Keratinocyte (primary cell): Measurements from ENCODE around the gene MPZL1. TPM values are rescaled to one million over a fixed set of nuclear protein-coding genes. Genes with fewer than 3 reads are reported as not detected.

Experiments used
- DNase-seq: peaks from one replicate; pipeline ENCODE4 v3.0.0-alpha.2; 2011; ENCODE audit warnings: low read depth, missing footprints, low spot score
- FAIRE-seq: peaks from 2 replicates; lab custom pipeline; 2011; peaks lifted over from hg19 to GRCh38; lab: Jason Lieb, UNC
- H2AFZ ChIP-seq: 2 replicates; pipeline ENCODE4 v1.6.0; 2012; ENCODE audit warnings: low read length, control low read depth, inconsistent platforms; ENCODE audit not compliant: control insufficient read depth
- H3K27ac ChIP-seq: 2 replicates; pipeline ENCODE4 v1.5.1; 2011; ENCODE audit warnings: low read length; ENCODE audit not compliant: control insufficient read depth, insufficient read depth
- H3K27me3 ChIP-seq: 3 replicates; pipeline ENCODE4 v1.6.0; 2011; ENCODE audit warnings: low read length; ENCODE audit not compliant: control insufficient read depth, insufficient read depth; ENCODE audit errors: extremely low read depth
- H3K36me3 ChIP-seq, 2 experiments: 2 replicates in 1 of 2; 3 replicates in 1 of 2; pipeline ENCODE4 v1.5.1; 2011; ENCODE audit warnings: low read length in 2 of 2, mild to moderate bottlenecking in 1 of 2; ENCODE audit not compliant: control insufficient read depth in 2 of 2, insufficient read depth in 2 of 2; ENCODE audit errors: extremely low read depth in 1 of 2
- H3K4me1 ChIP-seq: 3 replicates; pipeline ENCODE4 v1.5.1; 2011; ENCODE audit warnings: low read length; ENCODE audit not compliant: control insufficient read depth, insufficient read depth; ENCODE audit errors: extremely low read depth
- H3K4me2 ChIP-seq: 3 replicates; pipeline ENCODE4 v1.6.0; 2011; ENCODE audit warnings: low read depth, low read length; ENCODE audit not compliant: control insufficient read depth, insufficient read depth; ENCODE audit errors: extremely low read depth
- H3K4me3 ChIP-seq, 3 experiments: fragments of 200-600 bp in 1 of 3; sonication (generic) in 1 of 3; 2 replicates in 2 of 3; 3 replicates in 1 of 3; pipeline ENCODE4 v1.5.1; 2011 to 2016; ENCODE audit warnings: low read length in 3 of 3, mild to moderate bottlenecking in 3 of 3, control low read depth in 2 of 3, inconsistent platforms in 1 of 3, low read depth in 1 of 3, mixed read lengths in 1 of 3, mixed run types in 1 of 3, moderate library complexity in 1 of 3; ENCODE audit not compliant: control insufficient read depth in 2 of 3, insufficient read depth in 2 of 3; ENCODE audit errors: extremely low read depth in 1 of 3
- H3K79me2 ChIP-seq: 2 replicates; pipeline ENCODE4 v1.6.0; 2012; ENCODE audit warnings: low read length; ENCODE audit not compliant: control insufficient read depth, insufficient read depth
- H3K9ac ChIP-seq: 3 replicates; pipeline ENCODE4 v1.6.0; 2011; ENCODE audit warnings: low read length; ENCODE audit not compliant: control insufficient read depth, insufficient read depth; ENCODE audit errors: extremely low read depth
- H3K9me1 ChIP-seq: 3 replicates; pipeline ENCODE4 v1.6.0; 2011; ENCODE audit warnings: low read length; ENCODE audit not compliant: control insufficient read depth, insufficient read depth; ENCODE audit errors: extremely low read depth
- H3K9me3 ChIP-seq: 2 replicates; pipeline ENCODE4 v1.5.1; 2012; ENCODE audit warnings: low read depth, low read length; ENCODE audit not compliant: control insufficient read depth
- H4K20me1 ChIP-seq: 3 replicates; pipeline ENCODE4 v1.6.0; 2011; ENCODE audit warnings: low read length; ENCODE audit not compliant: control insufficient read depth, insufficient read depth; ENCODE audit errors: extremely low read depth
- EZH2 ChIP-seq: IDR thresholded peaks from one replicate; pipeline ENCODE4 v1.6.1; 2012; ENCODE audit warnings: inconsistent platforms, mild to moderate bottlenecking, low read length, moderate library complexity
- dilution Hi-C: fragments of 300-500 bp; cut with MboI; formaldehyde crosslinking; loops from one replicate; pipeline ENCODE4 v1.7.0; 2020; ENCODE audit warnings: low sequenced_read_pairs; ENCODE audit not compliant: extremely low pct_ligation_motif_present
- polyA plus RNA-seq, 5 experiments: library from polyadenylated mRNA; depleted of rRNA in 3 of 5; stranded (reverse) in 3 of 5; stranded (forward) in 1 of 5; unstranded in 1 of 5; fragments of >200 nt; gene quantifications; 1 replicate in 1 of 5; 2 replicates in 3 of 5; 3 replicates in 1 of 5; pipeline versions ENCODE4 v1.2.1 to v1.2.3, GENCODE V29; 2011 to 2012; ENCODE audit warnings: missing spikeins in 2 of 5, low read depth in 1 of 5, low replicate concordance in 1 of 5
- TF ChIP-seq, protein P1 (sequence below), 3 experiments: IDR thresholded peaks in 1 of 3; conservative IDR thresholded peaks in 1 of 3; optimal IDR thresholded peaks in 1 of 3; 2 replicates in 2 of 3; 3 replicates in 1 of 3; pipeline versions ENCODE3 to v1.5.1; 2011; ENCODE audit warnings: low read length in 3 of 3, mild to moderate bottlenecking in 3 of 3, moderate library complexity in 2 of 3, control low read depth in 1 of 3, inconsistent platforms in 1 of 3; ENCODE audit not compliant: insufficient read depth in 2 of 3; ENCODE audit errors: extremely low read depth in 1 of 3

Gene MPZL1
- polyA plus RNA-seq, 1 donor (not counting 4 experiments of a cell fraction or from before 2014, with no cell fraction given) = 195 TPM

DNA sequence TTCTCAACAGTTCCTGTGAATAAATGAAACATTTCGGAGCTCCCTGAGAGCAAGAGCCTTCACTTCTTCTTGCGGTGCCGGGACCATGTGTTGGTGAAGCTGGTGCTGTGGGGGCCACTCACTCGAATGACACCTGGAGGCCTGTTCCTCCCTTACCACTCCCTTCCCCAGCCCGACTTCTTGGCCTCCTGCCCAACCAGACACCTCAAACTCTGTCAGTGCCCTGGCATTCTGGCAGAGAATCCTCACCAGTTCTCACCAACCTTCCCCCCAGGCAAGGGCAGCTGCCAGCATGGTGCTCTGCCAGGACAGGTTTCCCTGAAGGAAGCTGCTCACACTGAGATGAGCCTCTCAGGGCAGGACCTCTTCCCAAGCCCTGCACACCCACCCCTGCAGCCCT is 68.3 kb downstream of the MPZL1 start:
- peak; percentile 96 for FAIRE-seq
- H3K4me1 ChIP-seq = peaks cover 29% of the 10 kb centered on the region

GRCh38 chr1:167791281-167792187 is 69.8 kb downstream of the MPZL1 start:
- FAIRE-seq (no peak), DNase-seq (no peak)
- H3K27me3 ChIP-seq = no peaks in the 10 kb centered on the region
- H3K4me1 ChIP-seq = peaks cover 41% of the 10 kb centered on the region
- no peak overlapping the region for H3K9ac ChIP-seq
- no peaks in the 10 kb centered on the region for H4K20me1 ChIP-seq
- peaks cover 3 to 5% of the 10 kb centered on the region in 2 experiments for H3K36me3 ChIP-seq
- no peak overlapping the region for H3K27ac ChIP-seq
- dilution Hi-C loops = no loop called here
- H3K79me2 ChIP-seq = no peaks in the 10 kb centered on the region
- no peak overlapping the region for H3K4me2 ChIP-seq
- no peak overlapping the region for H2AFZ ChIP-seq
- no peaks in the 10 kb centered on the region for H3K9me1 ChIP-seq
- no peak overlapping the region for H3K4me3 ChIP-seq
- H3K9me3 ChIP-seq = no peaks in the 10 kb centered on the region
- TF ChIP-seq EZH2 = no peak
- TF ChIP-seq, protein P1, sequence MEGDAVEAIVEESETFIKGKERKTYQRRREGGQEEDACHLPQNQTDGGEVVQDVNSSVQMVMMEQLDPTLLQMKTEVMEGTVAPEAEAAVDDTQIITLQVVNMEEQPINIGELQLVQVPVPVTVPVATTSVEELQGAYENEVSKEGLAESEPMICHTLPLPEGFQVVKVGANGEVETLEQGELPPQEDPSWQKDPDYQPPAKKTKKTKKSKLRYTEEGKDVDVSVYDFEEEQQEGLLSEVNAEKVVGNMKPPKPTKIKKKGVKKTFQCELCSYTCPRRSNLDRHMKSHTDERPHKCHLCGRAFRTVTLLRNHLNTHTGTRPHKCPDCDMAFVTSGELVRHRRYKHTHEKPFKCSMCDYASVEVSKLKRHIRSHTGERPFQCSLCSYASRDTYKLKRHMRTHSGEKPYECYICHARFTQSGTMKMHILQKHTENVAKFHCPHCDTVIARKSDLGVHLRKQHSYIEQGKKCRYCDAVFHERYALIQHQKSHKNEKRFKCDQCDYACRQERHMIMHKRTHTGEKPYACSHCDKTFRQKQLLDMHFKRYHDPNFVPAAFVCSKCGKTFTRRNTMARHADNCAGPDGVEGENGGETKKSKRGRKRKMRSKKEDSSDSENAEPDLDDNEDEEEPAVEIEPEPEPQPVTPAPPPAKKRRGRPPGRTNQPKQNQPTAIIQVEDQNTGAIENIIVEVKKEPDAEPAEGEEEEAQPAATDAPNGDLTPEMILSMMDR (optimal IDR thresholded peaks at IDR 0.05 in 1 of 3, IDR thresholded peaks at IDR 0.05 in 1 of 3, conservative IDR thresholded peaks at IDR 0.05 in 1 of 3; ENCODE audit: extremely low read depth in 1 of 3, insufficient read depth in 2 of 3, low read length in 3 of 3) = peak in 1 of 3 experiments; percentile 14

More for the DNA sequence above, 68.3 kb downstream of the MPZL1 start:
- Histone ChIP-seq H3K27me3 (no peaks in the 10 kb centered on the region), H3K9me1 (no peaks in the 10 kb centered on the region), H3K4me3 (peak overlapping the region in 1 of 3 experiments; percentile 49), H3K27ac (peak overlapping the region; percentile 96), H3K79me2 (no peaks in the 10 kb centered on the region), H3K9me3 (no peaks in the 10 kb centered on the region), H3K9ac (peak overlapping the region; percentile 74), H2AFZ (no peak overlapping the region), H4K20me1 (no peaks in the 10 kb centered on the region), H3K4me2 (peak overlapping the region; percentile 78), H3K36me3 (peaks cover 5% of the 10 kb centered on the region in 2 experiments)
- dilution Hi-C loops = no loop called here
- peak; percentile 99 for DNase-seq
- TF ChIP-seq EZH2 = no peak
- TF ChIP-seq, protein P1 (optimal IDR thresholded peaks at IDR 0.05 in 1 of 3, IDR thresholded peaks at IDR 0.05 in 1 of 3, conservative IDR thresholded peaks at IDR 0.05 in 1 of 3; ENCODE audit: extremely low read depth in 1 of 3, insufficient read depth in 2 of 3, low read length in 3 of 3) = peak in 1 of 3 experiments; percentile 14
